ENCODE results near the gene KRTAP25-1.

Gene KRTAP25-1

DNA sequence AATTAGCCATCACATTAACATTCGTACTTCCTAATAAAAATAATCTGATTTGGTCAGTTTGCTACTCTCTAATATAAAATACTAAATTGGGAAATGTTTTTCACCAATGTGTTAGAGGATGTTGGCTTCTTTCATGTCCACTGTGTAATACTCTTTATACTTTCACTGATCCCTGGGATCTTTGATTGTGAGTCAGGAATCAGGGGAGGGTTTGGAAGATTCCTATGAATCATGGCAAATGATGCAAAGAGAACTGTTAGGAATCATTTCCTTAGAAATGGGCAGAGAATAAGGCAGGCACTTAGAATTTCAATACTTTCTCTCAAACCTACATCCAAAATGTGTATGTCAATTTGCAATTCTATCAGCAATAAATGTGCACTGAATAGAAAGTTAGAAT lies 37.5 kb downstream of the KRTAP25-1 start:
- DNase-seq (ENCODE audit: low read depth in 1 of 2, low spot score in 1 of 2): no peak

GRCh38 chr21:30249936-30250335 lies 39.4 kb downstream of the KRTAP25-1 start:
- DNase-seq (ENCODE audit: low read depth in 1 of 2, low spot score in 1 of 2): no peak

DNA sequence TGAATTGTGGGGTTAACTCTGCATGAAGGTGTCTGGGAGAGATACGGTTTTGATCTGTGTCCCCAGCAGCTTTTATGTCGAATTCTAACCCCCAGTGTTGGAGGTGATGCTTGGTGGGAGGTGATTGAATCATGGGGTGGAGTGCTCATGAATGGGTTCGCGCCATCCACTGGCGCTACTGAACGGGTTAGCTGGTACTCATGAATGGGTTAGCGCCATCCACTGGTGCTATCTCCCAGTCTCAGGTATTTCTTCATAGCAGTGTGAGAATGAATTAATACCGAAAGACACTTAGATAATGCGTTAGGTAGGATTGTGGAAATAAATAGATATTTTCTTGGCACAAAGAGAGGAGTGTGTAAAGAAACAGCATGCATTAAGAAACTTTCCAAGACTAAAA lies 40.5 kb downstream of the KRTAP25-1 start:
- no peak for DNase-seq (ENCODE audit: low read depth in 1 of 2, low spot score in 1 of 2)

DNA sequence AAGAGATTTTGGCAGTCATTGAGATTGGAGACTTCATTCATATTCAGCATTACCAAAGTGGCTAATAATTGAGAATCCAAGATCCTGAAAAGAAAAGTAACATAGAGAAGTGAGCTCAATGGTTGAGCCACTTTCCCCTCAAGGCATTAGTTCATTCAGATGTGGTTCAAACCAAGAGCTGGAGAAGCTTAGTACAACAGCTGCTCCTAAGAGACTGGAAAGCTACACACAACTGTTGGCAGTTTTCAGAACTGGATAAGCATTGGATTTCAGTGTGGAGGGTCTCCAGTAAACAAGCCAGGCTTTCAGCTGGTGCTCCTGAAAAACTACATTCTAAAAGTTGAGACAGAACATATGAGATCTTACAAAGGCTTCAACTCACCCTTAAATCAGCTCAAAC lies 44.3 kb downstream of the KRTAP25-1 start:
- no peak for DNase-seq (ENCODE audit: low read depth in 1 of 2, low spot score in 1 of 2)

- no peak for DNase-seq (ENCODE audit: low read depth in 1 of 2, low spot score in 1 of 2)
Measured at GRCh38 chr21:30243691-30244090, 45.6 kb downstream of the KRTAP25-1 start.

- no peak for DNase-seq (ENCODE audit: low read depth in 1 of 2, low spot score in 1 of 2)
Measured at GRCh38 chr21:30240661-30241060, 48.7 kb downstream of the KRTAP25-1 start.
